Measurements from ENCODE around the gene MTA1.

GRCh38 chr14:105413544-105413886 lies 6.1 kb upstream of the MTA1 start:
- TF ChIP-seq CTCF (IDR thresholded peaks at IDR 0.05) (no peak), EP300 (IDR thresholded peaks at IDR 0.05) (no peak), POLR2AphosphoS5 (IDR thresholded peaks at IDR 0.05) (no peak), POLR2A (IDR thresholded peaks at IDR 0.05) (no peak)

Data from upper lobe of left lung (tissue), 4 donors.